Measurements from ENCODE around the gene PLCG1.

PLCG1 gene

GRCh38 chr20:41219824-41220223, 82.5 kb downstream of the PLCG1 start:
- no peak for DNase-seq

- no peak for DNase-seq
Observed at GRCh38 chr20:41221614-41222218, 84.4 kb downstream of the PLCG1 start.

- no peak for DNase-seq
Observed at GRCh38 chr20:41222296-41222695, 85.0 kb downstream of the PLCG1 start.

GRCh38 chr20:41222703-41223102, 85.4 kb downstream of the PLCG1 start:
- DNase-seq: no peak

GRCh38 chr20:41223112-41223511, 85.8 kb downstream of the PLCG1 start:
- no peak for DNase-seq

- no peak for DNase-seq
Observed at GRCh38 chr20:41224281-41224680, 86.9 kb downstream of the PLCG1 start.

- DNase-seq: no peak
Observed at GRCh38 chr20:41225091-41225490, 87.7 kb downstream of the PLCG1 start.

GRCh38 chr20:41226426-41226825, 89.1 kb downstream of the PLCG1 start:
- DNase-seq: no peak
